ENCODE data around the gene MACROH2A1.

MACROH2A1 gene

GRCh38 chr5:135313405-135313804, 85.6 kb downstream of the MACROH2A1 start:
- Histone ChIP-seq H3K4me3 (ENCODE audit: low read depth in 1 of 2, low read length in 2 of 2) (no peak overlapping the region), H3K9ac (ENCODE audit: low read length) (no peak overlapping the region), H3K27ac (ENCODE audit: low read depth, low read length) (no peak overlapping the region), H3K27me3 (ENCODE audit: control insufficient read depth in 1 of 2, insufficient read depth in 2 of 2, low read length in 2 of 2) (no peaks in the 10 kb centered on the region), H3K4me1 (ENCODE audit: insufficient read depth, low read length) (peaks cover 14% of the 10 kb centered on the region), H3K9me3 (ENCODE audit: low read length) (no peaks in the 10 kb centered on the region), H3K36me3 (ENCODE audit: insufficient read depth, low read length) (no peaks in the 10 kb centered on the region)

DNA sequence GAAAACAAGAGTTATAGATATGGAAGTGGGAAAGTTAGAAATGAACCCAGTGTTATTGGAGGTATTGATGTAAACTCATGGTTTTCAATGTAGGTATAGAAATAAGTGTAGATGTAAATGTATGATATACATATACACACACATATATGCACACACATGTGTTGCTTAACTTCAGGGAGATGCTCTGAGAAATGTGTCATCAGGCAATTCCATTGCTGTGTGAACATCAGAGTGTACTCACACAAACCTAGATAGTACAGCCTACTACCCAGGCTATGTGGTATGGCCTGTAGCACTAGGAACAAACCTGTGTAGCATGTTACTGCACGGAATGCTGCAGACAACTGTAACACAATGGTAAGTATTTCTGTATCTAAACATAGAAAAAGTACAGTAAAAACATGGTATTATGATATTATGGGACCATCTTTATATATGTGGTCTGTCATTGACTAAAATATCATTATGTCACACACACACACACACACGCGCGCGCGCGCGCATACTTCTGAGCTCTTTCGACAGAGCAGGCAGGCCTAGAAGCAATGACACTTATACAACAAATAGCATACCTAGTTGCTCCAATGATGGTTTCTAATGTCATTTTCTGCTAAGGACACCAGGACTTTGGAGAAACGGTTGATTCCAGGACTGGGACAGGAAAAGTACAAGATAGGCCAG, 86.6 kb downstream of the MACROH2A1 start:
- H3K9me3 ChIP-seq (ENCODE audit: low read length) = no peaks in the 10 kb centered on the region
- H3K36me3 ChIP-seq (ENCODE audit: insufficient read depth, low read length) = no peaks in the 10 kb centered on the region
- H3K9ac ChIP-seq (ENCODE audit: low read length) = no peak overlapping the region
- no peak overlapping the region for H3K4me3 ChIP-seq (ENCODE audit: low read depth in 1 of 2, low read length in 2 of 2)
- no peaks in the 10 kb centered on the region for H3K27me3 ChIP-seq (ENCODE audit: control insufficient read depth in 1 of 2, insufficient read depth in 2 of 2, low read length in 2 of 2)
- no peak overlapping the region for H3K27ac ChIP-seq (ENCODE audit: low read depth, low read length)
- H3K4me1 ChIP-seq (ENCODE audit: insufficient read depth, low read length) = peaks cover 13% of the 10 kb centered on the region

- H3K4me3 ChIP-seq (ENCODE audit: low read depth in 1 of 2, low read length in 2 of 2) = no peak overlapping the region
- no peak overlapping the region for H3K27ac ChIP-seq (ENCODE audit: low read depth, low read length)
- H3K9ac ChIP-seq (ENCODE audit: low read length) = no peak overlapping the region
- no peaks in the 10 kb centered on the region for H3K9me3 ChIP-seq (ENCODE audit: low read length)
- no peaks in the 10 kb centered on the region for H3K36me3 ChIP-seq (ENCODE audit: insufficient read depth, low read length)
- no peaks in the 10 kb centered on the region for H3K4me1 ChIP-seq (ENCODE audit: insufficient read depth, low read length)
- no peaks in the 10 kb centered on the region for H3K27me3 ChIP-seq (ENCODE audit: control insufficient read depth in 1 of 2, insufficient read depth in 2 of 2, low read length in 2 of 2)
Measured at GRCh38 chr5:135310328-135310989, 88.6 kb downstream of the MACROH2A1 start.

DNA sequence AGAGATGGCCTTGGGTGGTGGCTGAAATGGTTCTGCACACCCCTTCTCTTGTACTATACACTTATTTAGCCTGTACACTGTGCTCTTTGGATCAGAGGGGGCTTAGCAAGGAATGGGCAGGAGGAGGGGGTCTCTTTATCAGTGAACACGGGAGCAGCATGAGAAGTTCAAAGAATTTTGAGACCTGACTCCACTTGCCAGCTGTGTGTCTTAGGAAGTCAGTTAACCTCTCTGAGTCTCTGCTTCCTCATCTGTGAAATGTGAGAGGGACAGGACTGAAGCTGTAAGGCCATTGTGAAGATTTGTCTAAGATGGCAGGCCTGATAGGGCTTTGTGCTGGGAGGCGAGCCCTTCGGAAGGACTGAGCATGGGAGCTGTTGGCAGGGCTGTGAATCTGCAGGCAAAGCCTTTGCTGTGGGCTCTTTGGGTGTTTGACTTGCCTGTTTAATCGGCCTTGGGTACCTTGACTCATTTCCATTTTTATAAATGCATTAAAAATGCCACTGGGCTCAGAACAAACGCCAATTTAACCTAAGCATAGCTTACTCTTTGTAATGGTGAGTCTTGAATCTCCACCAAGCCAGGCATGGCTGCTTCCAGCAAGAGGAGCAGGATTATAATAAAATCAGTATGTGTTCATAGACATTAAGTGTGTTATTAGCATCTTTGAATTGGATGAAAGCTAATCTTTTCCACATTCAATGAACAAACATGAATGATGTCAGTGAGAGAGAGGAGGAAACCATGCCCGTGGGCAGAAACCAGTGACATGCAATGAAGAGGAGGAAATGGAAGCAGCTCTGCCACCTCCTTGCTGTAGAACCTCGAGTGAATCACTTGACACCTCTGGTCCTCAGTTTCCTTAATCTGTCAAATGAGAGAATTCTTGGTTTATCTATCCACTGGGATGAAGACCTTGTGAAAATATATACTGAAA, 89.4 kb downstream of the MACROH2A1 start:
- Histone ChIP-seq H3K4me1 (ENCODE audit: insufficient read depth, low read length) (no peaks in the 10 kb centered on the region), H3K9me3 (ENCODE audit: low read length) (no peaks in the 10 kb centered on the region), H3K9ac (ENCODE audit: low read length) (no peak overlapping the region), H3K27me3 (ENCODE audit: control insufficient read depth in 1 of 2, insufficient read depth in 2 of 2, low read length in 2 of 2) (no peaks in the 10 kb centered on the region), H3K27ac (ENCODE audit: low read depth, low read length) (no peak overlapping the region), H3K36me3 (ENCODE audit: insufficient read depth, low read length) (no peaks in the 10 kb centered on the region), H3K4me3 (ENCODE audit: low read depth in 1 of 2, low read length in 2 of 2) (no peak overlapping the region)

- no peak overlapping the region for H3K27ac ChIP-seq (ENCODE audit: low read depth, low read length)
- no peaks in the 10 kb centered on the region for H3K27me3 ChIP-seq (ENCODE audit: control insufficient read depth in 1 of 2, insufficient read depth in 2 of 2, low read length in 2 of 2)
- H3K36me3 ChIP-seq (ENCODE audit: insufficient read depth, low read length) = no peaks in the 10 kb centered on the region
- H3K4me3 ChIP-seq (ENCODE audit: low read depth in 1 of 2, low read length in 2 of 2) = no peak overlapping the region
- H3K9me3 ChIP-seq (ENCODE audit: low read length) = no peaks in the 10 kb centered on the region
- no peak overlapping the region for H3K9ac ChIP-seq (ENCODE audit: low read length)
- no peaks in the 10 kb centered on the region for H3K4me1 ChIP-seq (ENCODE audit: insufficient read depth, low read length)
Measured at GRCh38 chr5:135308752-135309151, 90.3 kb downstream of the MACROH2A1 start.

DNA sequence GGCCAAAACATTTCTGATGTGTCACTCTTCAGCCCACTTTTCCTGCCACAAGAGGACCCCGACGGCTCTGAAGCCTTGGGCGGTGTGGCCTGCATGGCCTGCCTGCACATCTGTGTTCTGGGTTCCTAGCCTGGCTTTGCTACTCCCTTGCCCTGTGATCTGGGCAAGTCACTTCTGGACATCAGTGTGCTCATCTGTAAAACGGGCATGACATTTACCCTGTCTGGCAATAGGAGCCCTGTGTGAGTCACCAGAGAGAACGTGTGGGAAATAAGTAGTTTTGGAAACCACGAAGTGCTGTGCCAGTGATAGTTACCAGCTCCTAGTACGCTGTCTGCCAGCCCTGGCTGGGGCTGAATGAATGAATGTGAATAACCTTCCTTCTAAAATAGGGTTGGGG, 90.8 kb downstream of the MACROH2A1 start:
- Histone ChIP-seq H3K36me3 (ENCODE audit: insufficient read depth, low read length) (no peaks in the 10 kb centered on the region), H3K4me3 (ENCODE audit: low read depth in 1 of 2, low read length in 2 of 2) (no peak overlapping the region), H3K9me3 (ENCODE audit: low read length) (no peaks in the 10 kb centered on the region), H3K27me3 (ENCODE audit: control insufficient read depth in 1 of 2, insufficient read depth in 2 of 2, low read length in 2 of 2) (no peaks in the 10 kb centered on the region), H3K4me1 (ENCODE audit: insufficient read depth, low read length) (no peaks in the 10 kb centered on the region), H3K27ac (ENCODE audit: low read depth, low read length) (no peak overlapping the region), H3K9ac (ENCODE audit: low read length) (no peak overlapping the region)

DNA sequence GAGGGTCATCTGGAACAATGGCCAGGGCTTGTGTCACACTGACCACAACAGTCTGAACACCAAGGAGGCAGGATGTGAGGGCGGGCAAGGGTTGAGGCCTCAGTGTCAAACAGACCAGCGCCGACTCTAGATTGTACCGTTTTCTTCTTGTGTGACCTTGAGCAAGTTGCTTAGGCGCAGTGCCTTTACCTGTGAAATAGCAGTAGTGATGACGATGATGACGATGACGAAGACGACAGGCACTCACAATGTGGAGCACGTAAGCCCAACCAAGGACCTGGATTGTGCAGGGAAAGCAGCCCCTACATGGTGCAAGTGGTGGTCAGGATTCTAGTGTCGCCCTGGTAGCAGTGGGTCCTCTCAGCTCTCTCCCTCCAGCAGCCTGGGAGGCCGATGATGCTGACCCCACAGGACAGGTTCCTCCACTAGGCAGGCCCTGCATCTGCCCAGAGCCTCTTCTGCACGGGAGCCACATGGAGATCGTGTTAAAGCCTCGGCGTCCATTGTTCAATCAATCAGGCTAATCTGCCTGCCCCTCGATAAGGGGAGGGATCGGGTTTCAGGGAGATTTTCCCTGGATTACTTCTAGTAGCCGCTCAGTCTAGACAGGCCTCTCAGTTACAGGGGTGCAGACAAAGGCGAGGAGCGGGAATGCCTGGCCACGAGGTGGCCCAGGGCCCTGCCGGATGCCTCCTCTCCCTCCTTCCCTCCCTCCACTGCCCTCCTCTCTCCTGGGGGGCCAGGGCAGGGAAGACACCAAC, 91.7 kb downstream of the MACROH2A1 start:
- Histone ChIP-seq H3K4me3 (ENCODE audit: low read depth in 1 of 2, low read length in 2 of 2) (no peak overlapping the region), H3K9ac (ENCODE audit: low read length) (no peak overlapping the region), H3K9me3 (ENCODE audit: low read length) (no peaks in the 10 kb centered on the region), H3K27me3 (ENCODE audit: control insufficient read depth in 1 of 2, insufficient read depth in 2 of 2, low read length in 2 of 2) (no peaks in the 10 kb centered on the region), H3K4me1 (ENCODE audit: insufficient read depth, low read length) (no peaks in the 10 kb centered on the region), H3K27ac (ENCODE audit: low read depth, low read length) (no peak overlapping the region), H3K36me3 (ENCODE audit: insufficient read depth, low read length) (no peaks in the 10 kb centered on the region)

- no peak overlapping the region for H3K4me3 ChIP-seq (ENCODE audit: low read depth in 1 of 2, low read length in 2 of 2)
- no peaks in the 10 kb centered on the region for H3K4me1 ChIP-seq (ENCODE audit: insufficient read depth, low read length)
- H3K36me3 ChIP-seq (ENCODE audit: insufficient read depth, low read length) = no peaks in the 10 kb centered on the region
- no peak overlapping the region for H3K27ac ChIP-seq (ENCODE audit: low read depth, low read length)
- no peaks in the 10 kb centered on the region for H3K27me3 ChIP-seq (ENCODE audit: control insufficient read depth in 1 of 2, insufficient read depth in 2 of 2, low read length in 2 of 2)
- H3K9me3 ChIP-seq (ENCODE audit: low read length) = no peaks in the 10 kb centered on the region
- no peak overlapping the region for H3K9ac ChIP-seq (ENCODE audit: low read length)
Measured at GRCh38 chr5:135306557-135306956, 92.5 kb downstream of the MACROH2A1 start.

DNA sequence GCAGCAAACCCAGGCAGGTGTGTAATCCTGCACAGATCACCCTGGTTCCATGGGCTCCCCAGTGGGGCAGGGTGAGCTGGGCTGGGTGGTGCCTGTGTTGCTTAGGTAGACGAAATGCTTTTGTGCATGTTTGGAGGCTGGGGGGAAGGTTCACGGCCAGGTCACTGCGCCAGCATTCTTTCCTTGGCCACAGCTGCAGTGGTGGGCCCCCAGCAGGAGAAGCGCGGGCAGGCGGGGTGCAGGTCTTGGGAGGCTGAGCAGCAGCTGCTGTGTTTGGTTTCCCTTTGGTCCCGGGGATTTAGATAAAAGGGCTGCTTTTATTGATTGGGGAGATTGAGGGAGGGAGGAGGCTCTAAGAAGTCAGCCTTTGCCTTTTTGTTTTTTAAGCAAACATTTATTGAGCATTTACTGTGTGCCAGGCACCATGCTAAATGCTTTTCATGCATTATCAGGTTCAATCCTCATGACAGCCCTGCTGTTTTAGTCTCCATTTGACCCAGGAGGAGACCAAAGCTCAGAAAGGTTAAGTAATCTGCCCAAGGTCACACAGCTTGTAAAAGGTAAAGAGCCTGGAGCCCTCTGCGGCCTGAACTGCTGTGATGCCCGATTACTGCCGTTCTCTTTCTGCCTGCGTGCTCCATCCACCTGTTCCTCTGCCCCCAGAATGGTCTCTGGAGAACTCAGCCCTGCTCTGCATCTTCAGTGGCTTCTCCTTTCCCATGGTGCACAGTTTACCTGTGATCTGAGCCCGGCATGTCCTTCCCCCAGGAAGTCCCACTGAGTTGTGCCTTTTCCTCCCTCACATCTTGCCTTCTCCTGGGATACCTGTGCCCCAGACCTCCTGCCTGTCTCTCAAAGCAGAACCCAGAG, 94.4 kb downstream of the MACROH2A1 start:
- no peak overlapping the region for H3K27ac ChIP-seq (ENCODE audit: low read depth, low read length)
- no peaks in the 10 kb centered on the region for H3K36me3 ChIP-seq (ENCODE audit: insufficient read depth, low read length)
- H3K27me3 ChIP-seq (ENCODE audit: control insufficient read depth in 1 of 2, insufficient read depth in 2 of 2, low read length in 2 of 2) = no peaks in the 10 kb centered on the region
- no peaks in the 10 kb centered on the region for H3K9me3 ChIP-seq (ENCODE audit: low read length)
- no peak overlapping the region for H3K9ac ChIP-seq (ENCODE audit: low read length)
- H3K4me3 ChIP-seq (ENCODE audit: low read depth in 1 of 2, low read length in 2 of 2) = no peak overlapping the region
- no peaks in the 10 kb centered on the region for H3K4me1 ChIP-seq (ENCODE audit: insufficient read depth, low read length)

GRCh38 chr5:135303582-135304173, 95.4 kb downstream of the MACROH2A1 start:
- no peaks in the 10 kb centered on the region for H3K9me3 ChIP-seq (ENCODE audit: low read length)
- H3K36me3 ChIP-seq (ENCODE audit: insufficient read depth, low read length) = no peaks in the 10 kb centered on the region
- no peak overlapping the region for H3K9ac ChIP-seq (ENCODE audit: low read length)
- H3K4me3 ChIP-seq (ENCODE audit: low read depth in 1 of 2, low read length in 2 of 2) = no peak overlapping the region
- no peaks in the 10 kb centered on the region for H3K4me1 ChIP-seq (ENCODE audit: insufficient read depth, low read length)
- no peaks in the 10 kb centered on the region for H3K27me3 ChIP-seq (ENCODE audit: control insufficient read depth in 1 of 2, insufficient read depth in 2 of 2, low read length in 2 of 2)
- no peak overlapping the region for H3K27ac ChIP-seq (ENCODE audit: low read depth, low read length)
